Hematopoietic multipotent progenitor cell treated with erythropoietin and hydrocortisone succinate and interleukin-3 and kit ligand, for 15 days (in vitro differentiated cells): ENCODE results near the gene TRABD.

Source experiments
- DNase-seq: peaks from one replicate; pipeline ENCODE4 v3.0.0-alpha.2; 2015; ENCODE audit warnings: low spot score

The TRABD gene

GRCh38 chr22:50244420-50245213, 58.9 kb downstream of the TRABD start, which contains the start of gene TUBGCP6:
Gene TUBGCP6 (minus strand): TSS chr22:50245023. CDS start chr22:50244459, 564 bp downstream.
- DNase-seq: peak; percentile 94

- no peak for DNase-seq
Measured at GRCh38 chr22:50245214-50246072, 59.7 kb downstream of the TRABD start.

- DNase-seq: no peak
Measured at GRCh38 chr22:50246242-50247175, 60.8 kb downstream of the TRABD start.

GRCh38 chr22:50247748-50248147, 62.0 kb downstream of the TRABD start:
- peak; percentile 15 for DNase-seq

- no peak for DNase-seq
Measured at GRCh38 chr22:50248196-50249081, 62.7 kb downstream of the TRABD start.
